ENCODE results near the gene SEC24C.

- TF ChIP-seq CTBP1 (IDR thresholded peaks at IDR 0.05; ENCODE audit: borderline replicate concordance) = no peak
- no peak for TF ChIP-seq FOXA1 (IDR thresholded peaks at IDR 0.05)
- no peak for TF ChIP-seq ARNT (IDR thresholded peaks at IDR 0.05)
- TF ChIP-seq BHLHE40 (IDR thresholded peaks at IDR 0.05; ENCODE audit: borderline replicate concordance) = no peak
- TF ChIP-seq HDGF (IDR thresholded peaks at IDR 0.05; ENCODE audit: borderline replicate concordance) = no peak
- TF ChIP-seq FOXM1 (IDR thresholded peaks at IDR 0.05; ENCODE audit: borderline replicate concordance) = no peak
- TF ChIP-seq SP1 (IDR thresholded peaks at IDR 0.05) = no peak
- no peak for TF ChIP-seq TARDBP (IDR thresholded peaks at IDR 0.05)
- no peak for TF ChIP-seq SUZ12 (IDR thresholded peaks at IDR 0.05)
- no peak for TF ChIP-seq PKNOX1 (IDR thresholded peaks at IDR 0.05)
These were observed 25.2 kb downstream of the SEC24C start for GRCh38 chr10:73769396-73769795.
